Cardiac fibroblast (primary cell): Measurements from ENCODE around the gene GALNT17.

Experiments used
- DNase-seq, 2 donors: peaks; one replicate each; pipeline versions ENCODE4 v3.0.0 to v3.0.0-alpha.2; 2010; ENCODE audit warnings: low read depth in 2 of 2
- H3K4me3 ChIP-seq, 2 donors: replicated peaks in 1 of 2; 1 replicate in 1 of 2; 2 replicates in 1 of 2; pipeline ENCODE4 v1.5.1; 2011; ENCODE audit warnings: low read depth in 2 of 2, low read length in 2 of 2, mild to moderate bottlenecking in 2 of 2, moderate library complexity in 1 of 2
- CTCF ChIP-seq: IDR thresholded peaks from one replicate; pipeline ENCODE4 v1.5.1; 2011; ENCODE audit warnings: low read depth, mild to moderate bottlenecking, low read length, inconsistent platforms

GALNT17 gene

GRCh38 chr7:71753236-71753635, 621.3 kb downstream of the GALNT17 start:
- TF ChIP-seq CTCF, result no peak
- DNase-seq, result no peak
- H3K4me3 ChIP-seq, result no peak overlapping the region

- no peak for TF ChIP-seq CTCF
- H3K4me3 ChIP-seq, result no peak overlapping the region
Observed at GRCh38 chr7:71753956-71754664, 622.2 kb downstream of the GALNT17 start.

GRCh38 chr7:71754828-71755227, 622.9 kb downstream of the GALNT17 start:
- DNase-seq, result no peak

More at GRCh38 chr7:71753956-71754664, 622.2 kb downstream of the GALNT17 start:
- DNase-seq, result no peak

GRCh38 chr7:71761336-71761735, 629.4 kb downstream of the GALNT17 start:
- DNase-seq, result no peak
- no peak for TF ChIP-seq CTCF
- no peak overlapping the region for H3K4me3 ChIP-seq

More at GRCh38 chr7:71754828-71755227, 622.9 kb downstream of the GALNT17 start:
- TF ChIP-seq CTCF, result no peak
- H3K4me3 ChIP-seq, result no peak overlapping the region
